B cell (primary cell): ENCODE measurements around the gene OR2AT4.

Experiments
- CTCF ChIP-seq: fragments of 200-600 bp; IDR thresholded peaks from one replicate; pipeline ENCODE4 v1.8.0; 2022; ENCODE audit warnings: antibody characterized with exemption, mild to moderate bottlenecking
- EZH2 ChIP-seq: IDR thresholded peaks from 2 replicates; pipeline ENCODE4 v1.6.1; 2012; ENCODE audit warnings: borderline replicate concordance, low read depth, mild to moderate bottlenecking, moderate library complexity, low read length; ENCODE audit not compliant: insufficient read depth, poor library complexity, severe bottlenecking

- TF ChIP-seq CTCF: no peak
- TF ChIP-seq EZH2: no peak
Observed at GRCh38 chr11:75040167-75040770, 56.4 kb downstream of the OR2AT4 start.
